Measurements from ENCODE around the gene VAMP7. TPM values are rescaled to one million over a fixed set of nuclear protein-coding genes. Genes with fewer than 3 reads are reported as not detected.

The VAMP7 gene
- total RNA-seq, 1 experiment from 2014 or later = 78.4 TPM

DNA sequence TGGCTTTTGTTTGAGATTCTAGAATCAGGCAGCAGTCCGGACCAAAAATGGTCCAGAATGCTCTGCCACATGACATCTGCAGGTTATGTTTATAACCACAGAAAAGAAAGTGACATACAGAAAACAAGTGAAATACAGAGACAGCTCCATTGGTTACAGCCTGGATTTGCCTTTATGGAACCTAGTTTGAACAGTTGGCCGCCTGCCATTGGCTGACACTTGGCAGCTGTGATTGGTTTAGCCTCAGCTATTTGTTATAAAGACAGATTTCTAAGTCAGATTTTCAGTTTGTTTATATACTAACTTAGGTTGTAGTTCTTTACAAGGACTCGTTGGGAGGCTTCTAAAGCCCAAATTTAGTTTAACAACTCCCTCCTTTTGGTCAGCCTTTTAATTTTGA lies 75.5 kb downstream of the VAMP7 start:
- ATAC-seq (no peak), DNase-seq (ENCODE audit: low read depth, low spot score) (no peak)
- intact Hi-C loops (cut with micrococcal nuclease; ENCODE audit: unreplicated experiment) (no loop called here), in situ Hi-C loops (cut with HindIII; ENCODE audit: low pct_unique_long_range_greater_than_20kb, low sequenced_read_pairs) (no loop called here)
- Histone ChIP-seq H3K27ac (ENCODE audit: low read length) (no peak overlapping the region), H3K9me3 (ENCODE audit: control insufficient read depth, insufficient read depth, low read depth, low read length) (no peaks in the 10 kb centered on the region), H3K4me1 (ENCODE audit: control insufficient read depth, insufficient read depth, low read length) (no peaks in the 10 kb centered on the region), H3K36me3 (ENCODE audit: control insufficient read depth, insufficient read depth, low read length) (no peaks in the 10 kb centered on the region), H3K27me3 (ENCODE audit: control insufficient read depth, insufficient read depth, low read length) (no peaks in the 10 kb centered on the region), H3K4me3 (ENCODE audit: low read depth in 2 of 2, low read length in 2 of 2) (no peak overlapping the region)
- POLR2A ChIA-PET = no interaction called here
- TF ChIP-seq TCF7L2 (IDR thresholded peaks at IDR 0.05; ENCODE audit: low read depth, low read length) = no peak
- TF ChIP-seq, protein P1, sequence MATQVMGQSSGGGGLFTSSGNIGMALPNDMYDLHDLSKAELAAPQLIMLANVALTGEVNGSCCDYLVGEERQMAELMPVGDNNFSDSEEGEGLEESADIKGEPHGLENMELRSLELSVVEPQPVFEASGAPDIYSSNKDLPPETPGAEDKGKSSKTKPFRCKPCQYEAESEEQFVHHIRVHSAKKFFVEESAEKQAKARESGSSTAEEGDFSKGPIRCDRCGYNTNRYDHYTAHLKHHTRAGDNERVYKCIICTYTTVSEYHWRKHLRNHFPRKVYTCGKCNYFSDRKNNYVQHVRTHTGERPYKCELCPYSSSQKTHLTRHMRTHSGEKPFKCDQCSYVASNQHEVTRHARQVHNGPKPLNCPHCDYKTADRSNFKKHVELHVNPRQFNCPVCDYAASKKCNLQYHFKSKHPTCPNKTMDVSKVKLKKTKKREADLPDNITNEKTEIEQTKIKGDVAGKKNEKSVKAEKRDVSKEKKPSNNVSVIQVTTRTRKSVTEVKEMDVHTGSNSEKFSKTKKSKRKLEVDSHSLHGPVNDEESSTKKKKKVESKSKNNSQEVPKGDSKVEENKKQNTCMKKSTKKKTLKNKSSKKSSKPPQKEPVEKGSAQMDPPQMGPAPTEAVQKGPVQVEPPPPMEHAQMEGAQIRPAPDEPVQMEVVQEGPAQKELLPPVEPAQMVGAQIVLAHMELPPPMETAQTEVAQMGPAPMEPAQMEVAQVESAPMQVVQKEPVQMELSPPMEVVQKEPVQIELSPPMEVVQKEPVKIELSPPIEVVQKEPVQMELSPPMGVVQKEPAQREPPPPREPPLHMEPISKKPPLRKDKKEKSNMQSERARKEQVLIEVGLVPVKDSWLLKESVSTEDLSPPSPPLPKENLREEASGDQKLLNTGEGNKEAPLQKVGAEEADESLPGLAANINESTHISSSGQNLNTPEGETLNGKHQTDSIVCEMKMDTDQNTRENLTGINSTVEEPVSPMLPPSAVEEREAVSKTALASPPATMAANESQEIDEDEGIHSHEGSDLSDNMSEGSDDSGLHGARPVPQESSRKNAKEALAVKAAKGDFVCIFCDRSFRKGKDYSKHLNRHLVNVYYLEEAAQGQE (IDR thresholded peaks at IDR 0.05; ENCODE audit: insufficient read depth in 1 of 2, low read depth in 2 of 2, low read length in 1 of 2) = no peak
- TF ChIP-seq POLR2AphosphoS5 (IDR thresholded peaks at IDR 0.05; ENCODE audit: low read depth, low read length) = no peak
- TF ChIP-seq, protein P2, sequence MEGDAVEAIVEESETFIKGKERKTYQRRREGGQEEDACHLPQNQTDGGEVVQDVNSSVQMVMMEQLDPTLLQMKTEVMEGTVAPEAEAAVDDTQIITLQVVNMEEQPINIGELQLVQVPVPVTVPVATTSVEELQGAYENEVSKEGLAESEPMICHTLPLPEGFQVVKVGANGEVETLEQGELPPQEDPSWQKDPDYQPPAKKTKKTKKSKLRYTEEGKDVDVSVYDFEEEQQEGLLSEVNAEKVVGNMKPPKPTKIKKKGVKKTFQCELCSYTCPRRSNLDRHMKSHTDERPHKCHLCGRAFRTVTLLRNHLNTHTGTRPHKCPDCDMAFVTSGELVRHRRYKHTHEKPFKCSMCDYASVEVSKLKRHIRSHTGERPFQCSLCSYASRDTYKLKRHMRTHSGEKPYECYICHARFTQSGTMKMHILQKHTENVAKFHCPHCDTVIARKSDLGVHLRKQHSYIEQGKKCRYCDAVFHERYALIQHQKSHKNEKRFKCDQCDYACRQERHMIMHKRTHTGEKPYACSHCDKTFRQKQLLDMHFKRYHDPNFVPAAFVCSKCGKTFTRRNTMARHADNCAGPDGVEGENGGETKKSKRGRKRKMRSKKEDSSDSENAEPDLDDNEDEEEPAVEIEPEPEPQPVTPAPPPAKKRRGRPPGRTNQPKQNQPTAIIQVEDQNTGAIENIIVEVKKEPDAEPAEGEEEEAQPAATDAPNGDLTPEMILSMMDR (IDR thresholded peaks at IDR 0.05) = no peak
- no peak for TF ChIP-seq SIN3A (IDR thresholded peaks at IDR 0.05; ENCODE audit: borderline replicate concordance, insufficient read depth, low read depth, low read length)
- no TSS peak for BruUV-seq (replicated peaks)
- CTCF ChIA-PET = no interaction called here

DNA sequence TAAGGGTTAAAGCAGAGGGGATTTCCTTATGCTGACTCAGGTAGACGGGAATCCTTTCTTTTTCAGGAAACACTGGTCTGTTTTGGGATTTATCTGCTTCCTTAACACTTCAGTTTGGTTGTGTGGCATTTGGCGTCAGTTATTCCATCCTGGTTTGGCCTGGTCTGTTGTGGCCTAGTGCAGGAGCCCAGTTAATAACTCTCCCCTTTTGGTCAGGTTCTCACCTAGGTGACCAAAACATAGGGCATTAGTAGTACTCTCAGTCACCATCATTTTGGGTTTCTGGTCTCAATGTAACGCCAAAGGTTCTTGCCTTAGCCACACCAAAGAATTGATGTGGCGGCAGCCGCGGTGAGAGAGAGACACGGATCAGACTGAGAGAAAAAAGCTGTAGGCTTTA lies 76.7 kb downstream of the VAMP7 start:
- Histone ChIP-seq H3K9me3 (ENCODE audit: control insufficient read depth, insufficient read depth, low read depth, low read length) (no peaks in the 10 kb centered on the region), H3K27me3 (ENCODE audit: control insufficient read depth, insufficient read depth, low read length) (no peaks in the 10 kb centered on the region), H3K4me3 (ENCODE audit: low read depth in 2 of 2, low read length in 2 of 2) (no peak overlapping the region), H3K36me3 (ENCODE audit: control insufficient read depth, insufficient read depth, low read length) (no peaks in the 10 kb centered on the region), H3K4me1 (ENCODE audit: control insufficient read depth, insufficient read depth, low read length) (no peaks in the 10 kb centered on the region), H3K27ac (ENCODE audit: low read length) (no peak overlapping the region)
- in situ Hi-C loops (cut with HindIII; ENCODE audit: low pct_unique_long_range_greater_than_20kb, low sequenced_read_pairs) (no loop called here), intact Hi-C loops (cut with micrococcal nuclease; ENCODE audit: unreplicated experiment) (no loop called here)
- ATAC-seq (no peak), DNase-seq (ENCODE audit: low read depth, low spot score) (no peak)
- BruUV-seq (replicated peaks) = no TSS peak
- TF ChIP-seq, protein P1 (IDR thresholded peaks at IDR 0.05; ENCODE audit: insufficient read depth in 1 of 2, low read depth in 2 of 2, low read length in 1 of 2) = no peak
- no peak for TF ChIP-seq TCF7L2 (IDR thresholded peaks at IDR 0.05; ENCODE audit: low read depth, low read length)
- no peak for TF ChIP-seq POLR2AphosphoS5 (IDR thresholded peaks at IDR 0.05; ENCODE audit: low read depth, low read length)
- TF ChIP-seq SIN3A (IDR thresholded peaks at IDR 0.05; ENCODE audit: borderline replicate concordance, insufficient read depth, low read depth, low read length) = no peak
- TF ChIP-seq, protein P2 (IDR thresholded peaks at IDR 0.05) = no peak
- ChIA-PET POLR2A (no interaction called here), CTCF (no interaction called here)

Measured in Panc1 (cell line).